ENCODE data around the gene ZNRF3.

Gene ZNRF3

DNA sequence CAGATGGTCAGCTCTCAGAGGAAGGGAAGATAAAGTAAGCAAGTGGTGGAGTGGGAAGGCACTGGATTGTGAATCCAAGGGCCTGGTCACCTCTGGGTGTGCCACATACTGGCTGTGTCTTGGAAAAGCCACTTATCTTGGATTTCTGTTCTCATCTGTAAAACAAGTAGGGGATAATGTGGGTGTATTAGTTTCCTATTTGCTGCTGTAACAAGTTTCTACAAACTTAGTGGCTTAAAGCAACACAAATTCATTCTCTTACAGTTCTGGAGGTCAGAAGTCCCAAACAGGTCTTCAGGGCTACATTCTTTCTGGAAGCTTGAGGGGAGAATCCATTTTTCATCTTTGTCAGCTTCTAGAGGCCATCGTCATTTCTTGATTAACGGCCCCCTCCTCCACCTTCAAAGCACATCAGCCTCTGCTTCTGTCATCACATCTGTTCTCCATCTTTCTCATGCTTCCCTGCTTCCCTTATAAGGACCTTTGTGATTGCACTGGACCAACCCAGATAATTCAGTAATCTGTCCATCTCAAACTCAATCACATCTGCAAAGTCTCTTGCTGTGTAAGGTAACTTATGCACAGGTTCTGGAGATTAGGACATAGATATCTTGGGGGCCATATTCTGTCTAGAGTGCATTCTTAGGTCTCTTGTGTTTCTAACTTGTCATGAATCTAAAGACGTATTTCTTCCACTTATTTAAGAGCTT lies 102.4 kb downstream of the ZNRF3 start:
- TF ChIP-seq, protein P1, sequence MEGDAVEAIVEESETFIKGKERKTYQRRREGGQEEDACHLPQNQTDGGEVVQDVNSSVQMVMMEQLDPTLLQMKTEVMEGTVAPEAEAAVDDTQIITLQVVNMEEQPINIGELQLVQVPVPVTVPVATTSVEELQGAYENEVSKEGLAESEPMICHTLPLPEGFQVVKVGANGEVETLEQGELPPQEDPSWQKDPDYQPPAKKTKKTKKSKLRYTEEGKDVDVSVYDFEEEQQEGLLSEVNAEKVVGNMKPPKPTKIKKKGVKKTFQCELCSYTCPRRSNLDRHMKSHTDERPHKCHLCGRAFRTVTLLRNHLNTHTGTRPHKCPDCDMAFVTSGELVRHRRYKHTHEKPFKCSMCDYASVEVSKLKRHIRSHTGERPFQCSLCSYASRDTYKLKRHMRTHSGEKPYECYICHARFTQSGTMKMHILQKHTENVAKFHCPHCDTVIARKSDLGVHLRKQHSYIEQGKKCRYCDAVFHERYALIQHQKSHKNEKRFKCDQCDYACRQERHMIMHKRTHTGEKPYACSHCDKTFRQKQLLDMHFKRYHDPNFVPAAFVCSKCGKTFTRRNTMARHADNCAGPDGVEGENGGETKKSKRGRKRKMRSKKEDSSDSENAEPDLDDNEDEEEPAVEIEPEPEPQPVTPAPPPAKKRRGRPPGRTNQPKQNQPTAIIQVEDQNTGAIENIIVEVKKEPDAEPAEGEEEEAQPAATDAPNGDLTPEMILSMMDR (IDR thresholded peaks at IDR 0.05; ENCODE audit: low read depth, low read length), result no peak

DNA sequence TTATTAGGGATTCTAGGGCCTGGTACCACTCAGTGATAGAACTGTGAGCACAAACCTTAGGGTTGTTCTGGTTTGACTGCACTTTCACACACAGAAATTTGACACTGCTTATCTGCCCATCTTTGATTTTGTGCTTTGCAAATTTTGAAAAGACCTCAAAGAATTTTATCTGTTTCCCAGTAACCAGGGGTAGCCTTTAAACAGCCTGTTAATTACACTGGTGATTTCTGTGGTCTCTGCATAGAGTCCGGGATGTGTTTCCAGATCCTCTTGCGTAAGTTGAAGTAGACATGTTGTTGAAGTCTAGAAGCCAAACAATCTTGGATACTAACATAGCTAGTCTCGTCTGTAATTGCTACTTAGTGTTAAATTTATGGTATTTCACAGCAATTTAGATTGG lies 103.0 kb downstream of the ZNRF3 start:
- TF ChIP-seq, protein P1 (IDR thresholded peaks at IDR 0.05; ENCODE audit: low read depth, low read length), result no peak
- H3K4me3 ChIP-seq (ENCODE audit: low read depth, low read length), result no peak overlapping the region

More for the DNA sequence above, 102.4 kb downstream of the ZNRF3 start:
- no peak overlapping the region for H3K4me3 ChIP-seq (ENCODE audit: low read depth, low read length)

DNA sequence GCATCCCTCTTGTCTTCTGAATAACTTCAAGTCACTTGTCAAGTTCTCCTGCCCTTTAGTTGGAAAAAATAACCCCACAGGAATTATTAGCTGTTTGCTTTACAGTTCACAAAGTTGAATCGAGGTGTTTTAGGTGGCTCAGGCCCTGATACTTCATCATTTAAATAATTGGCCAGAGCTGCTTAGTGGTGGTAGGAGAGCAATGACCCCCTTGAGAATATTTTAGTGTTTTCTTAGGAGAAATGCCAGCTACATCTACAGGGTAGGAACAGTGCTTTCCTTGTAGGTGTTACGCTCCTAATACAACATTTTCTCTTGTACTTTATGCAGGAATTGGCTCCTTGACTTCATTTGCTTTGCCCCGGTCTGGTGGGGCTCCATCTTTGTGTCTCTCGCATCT lies 105.1 kb downstream of the ZNRF3 start:
- TF ChIP-seq, protein P1 (IDR thresholded peaks at IDR 0.05; ENCODE audit: low read depth, low read length), result no peak
- no peak overlapping the region for H3K4me3 ChIP-seq (ENCODE audit: low read depth, low read length)

DNA sequence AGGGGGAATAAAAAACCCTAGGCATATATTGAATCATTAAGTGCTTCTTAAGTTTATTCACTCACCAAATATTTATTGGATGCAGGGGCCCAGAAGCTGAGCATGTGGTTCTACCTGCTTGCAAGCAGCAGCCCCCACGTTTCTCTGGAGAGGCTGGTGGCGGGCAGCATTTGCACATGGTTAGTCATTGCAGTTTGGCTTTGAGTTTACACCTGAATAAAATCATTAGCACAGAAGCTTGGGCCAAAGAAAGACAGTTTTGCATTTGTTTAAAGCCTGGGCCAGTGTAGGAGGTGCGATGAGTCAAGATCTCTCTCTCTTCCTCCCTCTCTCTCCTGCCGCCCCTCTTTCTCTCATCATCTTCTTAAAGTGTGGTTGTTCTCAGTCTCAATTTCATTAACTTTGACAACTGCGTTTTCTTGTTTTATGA lies 105.7 kb downstream of the ZNRF3 start:
- TF ChIP-seq, protein P1 (IDR thresholded peaks at IDR 0.05; ENCODE audit: low read depth, low read length), result no peak
- no peak overlapping the region for H3K4me3 ChIP-seq (ENCODE audit: low read depth, low read length)

DNA sequence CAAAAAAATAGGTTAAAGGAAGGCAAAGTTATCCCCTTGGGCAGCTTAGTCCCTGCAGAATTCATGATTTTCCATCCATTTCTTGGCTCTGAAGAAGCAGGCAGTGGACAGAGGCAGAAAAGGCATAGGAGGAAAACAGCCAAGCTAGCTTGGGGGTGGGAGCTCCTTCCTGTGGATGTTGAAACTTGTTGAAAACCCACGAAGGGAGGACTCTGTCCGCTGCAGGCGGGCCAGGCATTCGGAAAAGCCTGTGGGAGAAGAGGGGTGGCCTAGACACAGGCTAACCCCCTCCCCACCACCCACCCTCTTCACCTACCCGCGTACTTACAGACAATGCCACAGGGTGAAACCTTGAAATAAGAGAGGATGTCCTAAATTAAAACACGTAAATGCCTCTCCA lies 106.1 kb downstream of the ZNRF3 start:
- TF ChIP-seq, protein P1 (IDR thresholded peaks at IDR 0.05; ENCODE audit: low read depth, low read length), result no peak
- no peak overlapping the region for H3K4me3 ChIP-seq (ENCODE audit: low read depth, low read length)

DNA sequence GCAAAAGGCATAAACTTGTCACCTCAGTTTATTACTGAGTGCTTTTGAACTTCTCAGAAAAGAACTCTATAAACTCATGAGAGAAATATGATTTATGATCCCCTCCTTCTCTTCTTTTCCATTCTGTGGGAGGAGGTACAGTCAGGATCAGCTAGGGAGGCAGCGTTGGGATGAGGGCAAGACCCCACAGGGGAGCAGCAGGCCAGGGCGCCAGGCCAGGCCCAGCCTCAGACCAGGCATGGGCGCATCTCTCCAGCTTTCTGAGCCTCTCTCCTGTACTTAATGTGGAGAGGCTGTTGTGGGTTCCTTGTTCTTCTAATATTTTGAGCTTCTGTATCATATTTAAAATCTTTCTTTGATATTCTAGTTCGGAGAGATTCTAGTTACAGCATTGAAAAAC lies 106.5 kb downstream of the ZNRF3 start:
- no peak overlapping the region for H3K4me3 ChIP-seq (ENCODE audit: low read depth, low read length)
- TF ChIP-seq, protein P1 (IDR thresholded peaks at IDR 0.05; ENCODE audit: low read depth, low read length), result no peak

DNA sequence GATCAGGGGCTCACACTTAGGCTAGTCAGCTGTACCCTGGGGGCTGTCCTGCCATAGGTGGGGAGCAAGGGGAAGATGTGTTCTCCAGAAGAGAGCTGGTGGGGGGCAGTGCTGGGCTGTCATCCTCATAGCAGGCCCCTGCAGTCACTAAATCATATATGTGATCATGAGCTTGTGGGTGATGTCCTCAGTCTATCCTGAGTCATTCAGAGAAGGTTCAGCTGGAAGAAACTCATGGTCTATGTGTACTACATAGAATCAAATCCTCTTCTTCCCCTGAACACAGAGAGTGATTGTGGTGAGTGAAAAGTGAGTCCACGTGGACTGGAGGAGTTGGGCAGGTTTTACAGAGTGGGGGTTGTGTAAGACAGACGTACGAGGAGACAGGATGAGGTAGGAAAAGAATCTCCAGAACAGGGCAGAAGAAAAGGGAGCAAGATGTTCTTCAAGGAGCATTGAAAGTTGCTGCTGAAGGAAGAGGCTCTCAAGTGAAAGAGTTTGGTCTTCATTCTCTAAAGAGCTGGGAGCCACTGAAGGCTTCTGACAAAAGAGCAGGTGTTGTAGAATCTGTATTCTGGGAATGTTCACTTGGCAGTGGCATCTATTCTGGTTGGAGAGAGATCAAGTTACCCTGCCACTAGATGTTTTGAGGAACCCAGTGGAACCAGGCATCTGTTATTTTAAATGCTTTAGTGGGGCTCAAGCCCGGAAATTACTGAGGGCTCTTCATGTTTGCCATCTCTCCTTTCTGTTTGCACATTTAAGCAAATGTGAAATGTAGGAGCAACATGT lies 109.4 kb downstream of the ZNRF3 start:
- TF ChIP-seq, protein P1 (IDR thresholded peaks at IDR 0.05; ENCODE audit: low read depth, low read length), result no peak
- H3K4me3 ChIP-seq (ENCODE audit: low read depth, low read length), result no peak overlapping the region
